Measurements from ENCODE around the gene RPP25. TPM values are rescaled to one million over a fixed set of nuclear protein-coding genes. Genes with fewer than 3 reads are reported as not detected.

Gene RPP25
- total and polyA plus RNA-seq, 4 donors: 2.2 to 3.3 (median 2.3) TPM

- peaks cover 4 to 6% (median 6%) of the 10 kb centered on the region in 4 donors for H3K4me1 ChIP-seq (ENCODE audit: control insufficient read depth in 4 of 4, insufficient read depth in 4 of 4, low read length in 3 of 4)
- WGBS: 65% methylated on average over 2 of the region's 2 CpGs
- DNase-seq (ENCODE audit: low spot score): no peak
- H3K36me3 ChIP-seq (ENCODE audit: control insufficient read depth in 4 of 4, insufficient read depth in 3 of 4, low read depth in 1 of 4, low read length in 3 of 4): no peaks in the 10 kb centered on the region
- TF ChIP-seq ATF3 (IDR thresholded peaks at IDR 0.05) (no peak), ZBTB33 (IDR thresholded peaks at IDR 0.05) (no peak), SP1 (IDR thresholded peaks at IDR 0.05) (no peak)
- no peak overlapping the region for H3K9ac ChIP-seq (ENCODE audit: low read depth in 1 of 2, low read length in 2 of 2)
- no peaks in the 10 kb centered on the region for H3K9me3 ChIP-seq (ENCODE audit: control insufficient read depth in 4 of 4, low read length in 3 of 4)
- H3K4me3 ChIP-seq (ENCODE audit: low read depth in 1 of 3, low read length in 3 of 3): no peak overlapping the region
- no peak overlapping the region for H3K27ac ChIP-seq (ENCODE audit: low read depth in 1 of 2, low read length in 2 of 2)
- H3K27me3 ChIP-seq (ENCODE audit: control insufficient read depth in 4 of 4, insufficient read depth in 4 of 4, low read length in 3 of 4): no peaks in the 10 kb centered on the region
Measured at GRCh38 chr15:74994236-74994635, 37.7 kb upstream of the RPP25 start.

GRCh38 chr15:74992619-74993018 is 36.0 kb upstream of the RPP25 start:
- no peaks in the 10 kb centered on the region for H3K9me3 ChIP-seq (ENCODE audit: control insufficient read depth in 4 of 4, low read length in 3 of 4)
- 29% methylated on average over 1 of the region's 1 CpG for WGBS
- peaks cover 4 to 6% (median 6%) of the 10 kb centered on the region in 4 donors for H3K4me1 ChIP-seq (ENCODE audit: control insufficient read depth in 4 of 4, insufficient read depth in 4 of 4, low read length in 3 of 4)
- no peak for DNase-seq (ENCODE audit: low spot score)
- H3K27ac ChIP-seq (ENCODE audit: low read depth in 1 of 2, low read length in 2 of 2): no peak overlapping the region
- H3K27me3 ChIP-seq (ENCODE audit: control insufficient read depth in 4 of 4, insufficient read depth in 4 of 4, low read length in 3 of 4): no peaks in the 10 kb centered on the region
- no peak for TF ChIP-seq ZBTB33 (IDR thresholded peaks at IDR 0.05)
- TF ChIP-seq TAF1 (conservative IDR thresholded peaks at IDR 0.05): no peak
- TF ChIP-seq YY1 (IDR thresholded peaks at IDR 0.05): no peak
- no peak for TF ChIP-seq MAX (IDR thresholded peaks at IDR 0.05)
- H3K9ac ChIP-seq (ENCODE audit: low read depth in 1 of 2, low read length in 2 of 2): no peak overlapping the region
- H3K36me3 ChIP-seq (ENCODE audit: control insufficient read depth in 4 of 4, insufficient read depth in 3 of 4, low read depth in 1 of 4, low read length in 3 of 4): no peaks in the 10 kb centered on the region
- no peak overlapping the region for H3K4me3 ChIP-seq (ENCODE audit: low read depth in 1 of 3, low read length in 3 of 3)

- Histone ChIP-seq H3K36me3 (ENCODE audit: control insufficient read depth in 4 of 4, insufficient read depth in 3 of 4, low read depth in 1 of 4, low read length in 3 of 4) (no peaks in the 10 kb centered on the region), H3K9me3 (ENCODE audit: control insufficient read depth in 4 of 4, low read length in 3 of 4) (no peaks in the 10 kb centered on the region), H3K9ac (ENCODE audit: low read depth in 1 of 2, low read length in 2 of 2) (no peak overlapping the region), H3K4me1 (ENCODE audit: control insufficient read depth in 4 of 4, insufficient read depth in 4 of 4, low read length in 3 of 4) (no peaks in the 10 kb centered on the region), H3K27me3 (ENCODE audit: control insufficient read depth in 4 of 4, insufficient read depth in 4 of 4, low read length in 3 of 4) (peaks cover 0 to 4% (median 0%) of the 10 kb centered on the region in 4 donors), H3K27ac (ENCODE audit: low read depth in 1 of 2, low read length in 2 of 2) (no peak overlapping the region), H3K4me3 (ENCODE audit: low read depth in 1 of 3, low read length in 3 of 3) (no peak overlapping the region)
- DNase-seq (ENCODE audit: low spot score): no peak
- TF ChIP-seq FOXA1 (IDR thresholded peaks at IDR 0.05) (no peak), JUND (IDR thresholded peaks at IDR 0.05) (no peak), ZBTB33 (IDR thresholded peaks at IDR 0.05) (no peak), EGR1 (IDR thresholded peaks at IDR 0.05; ENCODE audit: low read depth in 2 of 2) (no peak), NR2F2 (IDR thresholded peaks at IDR 0.05) (no peak), SP1 (IDR thresholded peaks at IDR 0.05) (no peak), RXRA (IDR thresholded peaks at IDR 0.05) (no peak), FOXA2 (IDR thresholded peaks at IDR 0.05) (no peak), TAF1 (conservative IDR thresholded peaks at IDR 0.05) (no peak), RAD21 (IDR thresholded peaks at IDR 0.05) (no peak), GABPA (IDR thresholded peaks at IDR 0.05 in 1 of 2, conservative IDR thresholded peaks at IDR 0.05 in 1 of 2) (no peak), HNF4A (conservative IDR thresholded peaks at IDR 0.05) (no peak), CTCF (IDR thresholded peaks at IDR 0.05; ENCODE audit: low read depth, low read length, missing input control) (no peak), HNF4G (IDR thresholded peaks at IDR 0.05) (no peak), YY1 (IDR thresholded peaks at IDR 0.05) (no peak), ATF3 (IDR thresholded peaks at IDR 0.05) (no peak)
Measured at GRCh38 chr15:74989527-74989926, 33.0 kb upstream of the RPP25 start.

Measured in liver (tissue), 9 donors.